ENCODE data around the gene FBN1.

FBN1 gene

DNA sequence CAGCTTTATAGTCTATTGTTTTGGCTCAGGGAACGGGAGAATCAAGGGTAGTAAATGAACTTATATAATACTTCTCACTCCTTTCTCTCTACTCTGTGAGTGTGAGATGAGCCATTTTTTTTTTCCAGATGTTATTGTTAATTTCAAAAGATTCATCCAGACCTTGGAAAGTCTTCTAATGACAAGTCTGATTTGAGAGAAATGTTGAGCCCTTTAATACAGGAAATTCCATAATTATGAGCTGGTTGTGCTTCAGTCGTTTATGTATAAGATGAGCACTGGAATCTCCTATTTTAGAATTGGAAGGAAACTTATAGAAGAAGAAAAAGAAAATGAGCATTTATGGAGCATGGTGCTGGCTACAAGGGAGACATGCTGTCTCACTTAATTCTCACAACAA is 92.0 kb downstream of the FBN1 start:
- TF ChIP-seq CTCF (IDR thresholded peaks at IDR 0.05; ENCODE audit: insufficient read depth, low read depth, low read length, missing control alignments), result no peak
- DNase-seq (ENCODE audit: low read depth), result no peak
- H3K4me3 ChIP-seq (ENCODE audit: low read length), result no peak overlapping the region

DNA sequence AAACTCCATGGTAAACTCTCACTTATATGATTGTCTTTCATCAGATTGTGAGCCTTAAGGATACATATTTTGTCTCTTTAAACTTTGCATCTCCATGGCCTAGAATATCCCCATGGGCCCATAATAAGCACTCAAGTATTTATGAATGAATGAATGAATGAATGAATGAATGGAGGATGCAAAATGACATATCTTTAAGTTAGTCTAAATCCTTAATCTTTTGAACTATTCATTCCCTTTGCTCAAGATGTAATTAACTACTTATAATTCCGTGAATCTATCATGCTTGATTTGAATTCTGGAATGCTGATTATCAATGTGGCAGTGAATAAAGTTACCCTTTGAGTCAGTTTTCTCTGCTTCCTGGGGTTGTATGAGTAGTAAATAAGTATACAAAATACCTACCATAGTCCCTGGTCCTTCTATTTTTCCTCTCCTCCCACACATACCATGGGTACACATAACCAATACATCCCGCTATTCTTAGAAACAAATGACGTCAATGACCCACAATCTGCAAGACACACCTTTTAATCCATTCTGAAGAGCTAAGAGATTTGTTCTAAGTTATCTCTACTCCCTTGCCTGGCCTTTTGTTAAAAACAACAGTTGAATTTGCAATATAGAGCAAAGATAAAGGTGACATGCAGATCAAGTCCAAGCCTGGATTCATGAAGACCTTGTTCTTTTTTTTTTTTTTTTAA is 94.5 kb downstream of the FBN1 start:
- H3K4me3 ChIP-seq (ENCODE audit: low read length), result no peak overlapping the region
- TF ChIP-seq CTCF (IDR thresholded peaks at IDR 0.05; ENCODE audit: insufficient read depth, low read depth, low read length, missing control alignments), result no peak
- DNase-seq (ENCODE audit: low read depth), result no peak

- H3K4me3 ChIP-seq (ENCODE audit: low read length), result no peak overlapping the region
- TF ChIP-seq CTCF (IDR thresholded peaks at IDR 0.05; ENCODE audit: insufficient read depth, low read depth, low read length, missing control alignments), result no peak
- DNase-seq (ENCODE audit: low read depth), result no peak
Measured at GRCh38 chr15:48548455-48548854, 97.1 kb downstream of the FBN1 start.

GRCh38 chr15:48547286-48547685 is 98.2 kb downstream of the FBN1 start:
- TF ChIP-seq CTCF (IDR thresholded peaks at IDR 0.05; ENCODE audit: insufficient read depth, low read depth, low read length, missing control alignments), result no peak
- DNase-seq (ENCODE audit: low read depth), result no peak
- H3K4me3 ChIP-seq (ENCODE audit: low read length), result no peak overlapping the region

GRCh38 chr15:48546296-48546695 is 99.2 kb downstream of the FBN1 start:
- H3K4me3 ChIP-seq (ENCODE audit: low read length), result no peak overlapping the region
- no peak for TF ChIP-seq CTCF (IDR thresholded peaks at IDR 0.05; ENCODE audit: insufficient read depth, low read depth, low read length, missing control alignments)

GRCh38 chr15:48544778-48545177 is 100.7 kb downstream of the FBN1 start:
- no peak for TF ChIP-seq CTCF (IDR thresholded peaks at IDR 0.05; ENCODE audit: insufficient read depth, low read depth, low read length, missing control alignments)
- H3K4me3 ChIP-seq (ENCODE audit: low read length), result no peak overlapping the region
- no peak for DNase-seq (ENCODE audit: low read depth)

More at GRCh38 chr15:48546296-48546695, 99.2 kb downstream of the FBN1 start:
- DNase-seq (ENCODE audit: low read depth), result no peak

Data from epithelial cell of esophagus (primary cell).